GM18519 (cell line): ENCODE results near the gene ABCA3.

ENCODE experiments used
- ATAC-seq: cut with Tn5 transposase; IDR thresholded peaks from one replicate; pipeline ENCODE4 v1.9.1; 2021; ENCODE audit warnings: mild to moderate bottlenecking, moderate library complexity; ENCODE audit not compliant: unreplicated experiment, low FRiP score

The ABCA3 gene

DNA sequence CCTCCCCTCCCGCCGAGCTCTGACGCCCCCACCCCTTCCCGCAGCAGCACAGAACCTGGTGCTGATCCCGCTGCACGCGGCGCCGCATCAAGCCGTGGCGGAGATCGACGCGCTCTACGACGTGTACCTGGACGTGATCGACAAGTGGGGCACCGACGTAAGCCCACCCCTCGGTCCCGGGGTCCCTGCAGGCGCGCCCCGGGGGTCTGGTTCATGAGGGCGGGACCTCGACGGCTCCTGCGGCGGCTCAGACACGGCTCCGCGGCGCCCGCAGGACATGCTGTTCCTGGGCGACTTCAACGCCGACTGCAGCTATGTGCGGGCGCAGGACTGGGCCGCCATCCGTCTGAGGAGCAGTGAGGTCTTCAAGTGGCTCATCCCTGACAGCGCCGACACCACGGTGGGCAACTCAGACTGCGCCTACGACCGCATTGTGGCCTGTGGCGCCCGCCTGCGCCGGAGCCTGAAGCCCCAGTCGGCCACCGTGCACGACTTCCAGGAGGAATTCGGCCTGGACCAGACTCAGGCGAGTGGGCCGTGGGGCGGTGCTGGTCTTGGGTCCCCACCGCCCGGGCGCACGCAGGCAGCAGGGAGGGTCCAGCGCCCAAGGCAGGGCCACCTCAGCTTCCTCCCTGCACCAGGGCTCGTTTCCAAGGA, 102.9 kb downstream of the ABCA3 start:
- ATAC-seq = no peak

DNA sequence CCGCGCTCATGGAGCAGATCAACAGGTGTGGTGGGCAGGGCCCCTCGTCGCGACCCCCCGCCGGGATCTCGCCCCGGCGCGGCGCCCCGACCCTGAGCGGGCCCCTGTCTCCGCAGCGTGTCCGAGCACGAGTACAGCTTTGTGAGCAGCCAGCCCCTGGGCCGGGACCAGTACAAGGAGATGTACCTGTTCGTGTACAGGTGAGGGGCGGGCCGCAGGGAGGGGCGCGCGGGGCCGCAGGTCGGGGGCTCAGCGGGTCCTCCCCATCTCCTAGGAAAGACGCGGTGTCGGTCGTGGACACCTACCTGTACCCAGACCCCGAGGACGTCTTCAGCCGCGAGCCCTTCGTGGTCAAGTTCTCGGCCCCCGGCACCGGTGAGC, 103.4 kb downstream of the ABCA3 start:
- no peak for ATAC-seq

- ATAC-seq = no peak
Measured at GRCh38 chr16:2236337-2237101, 104.0 kb downstream of the ABCA3 start, which contains the start of gene DNASE1L2. Gene DNASE1L2 (plus strand): TSS chr16:2236444. CDS start chr16:2236817, 373 bp downstream.

GRCh38 chr16:2235695-2236336, 104.7 kb downstream of the ABCA3 start:
- ATAC-seq = no peak

- no peak for ATAC-seq
Measured at GRCh38 chr16:2235234-2235651, 105.3 kb downstream of the ABCA3 start.

DNA sequence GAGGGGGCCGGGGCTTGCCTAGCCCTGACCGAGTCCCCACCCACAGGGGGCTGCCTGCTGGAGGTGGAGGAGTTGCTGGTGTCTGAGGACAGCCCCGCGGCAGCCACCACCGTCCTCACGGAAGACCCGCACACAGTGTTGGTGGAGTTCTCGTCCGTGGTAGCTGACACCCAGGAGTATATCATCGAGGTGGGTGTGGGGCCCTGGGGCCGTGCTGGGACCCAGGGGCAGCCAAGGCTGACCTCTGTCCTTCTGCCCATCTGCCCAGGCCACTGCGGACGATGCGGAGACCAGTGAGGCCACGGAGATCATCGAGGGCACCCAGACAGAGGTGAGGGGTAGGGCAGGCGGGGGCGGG, 105.7 kb downstream of the ABCA3 start:
- no peak for ATAC-seq

DNA sequence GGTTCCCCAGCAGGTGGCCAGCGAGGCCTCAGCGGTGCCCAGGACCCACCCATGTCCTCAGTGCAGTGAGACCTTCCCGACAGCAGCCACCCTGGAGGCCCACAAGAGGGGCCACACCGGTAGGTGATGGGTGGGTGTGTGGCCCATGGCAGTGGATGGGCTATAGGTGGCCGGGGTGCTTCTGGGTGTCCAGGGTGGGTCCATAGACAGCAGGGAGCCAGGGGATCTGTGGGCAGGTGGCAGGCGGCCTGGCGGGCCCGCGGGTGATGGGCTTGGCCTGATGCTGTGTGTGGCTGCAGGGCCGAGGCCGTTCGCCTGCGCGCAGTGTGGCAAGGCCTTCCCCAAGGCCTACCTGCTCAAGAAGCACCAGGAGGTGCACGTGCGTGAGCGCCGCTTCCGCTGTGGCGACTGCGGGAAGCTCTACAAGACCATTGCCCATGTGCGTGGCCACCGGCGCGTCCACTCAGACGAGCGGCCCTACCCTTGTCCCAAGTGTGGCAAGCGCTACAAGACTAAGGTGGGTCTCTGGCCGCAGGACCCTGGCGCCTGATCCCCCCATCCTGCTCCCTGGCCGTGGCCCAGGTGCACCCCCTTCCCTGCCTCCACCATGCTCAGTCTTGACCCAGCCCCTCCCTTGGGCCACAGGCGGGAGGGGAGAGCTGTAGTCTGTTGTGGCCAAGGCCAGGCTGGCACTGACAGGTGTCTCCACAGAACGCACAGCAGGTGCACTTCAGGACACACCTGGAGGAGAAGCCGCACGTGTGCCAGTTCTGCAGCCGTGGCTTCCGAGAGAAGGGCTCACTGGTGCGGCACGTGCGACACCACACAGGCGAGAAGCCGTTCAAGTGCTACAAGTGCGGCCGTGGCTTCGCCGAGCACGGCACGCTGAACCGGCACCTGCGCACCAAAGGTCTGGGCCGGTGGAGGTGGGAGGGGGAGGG, 106.4 kb downstream of the ABCA3 start:
- ATAC-seq = no peak

GRCh38 chr16:2233046-2233775, 107.3 kb downstream of the ABCA3 start:
- no peak for ATAC-seq

DNA sequence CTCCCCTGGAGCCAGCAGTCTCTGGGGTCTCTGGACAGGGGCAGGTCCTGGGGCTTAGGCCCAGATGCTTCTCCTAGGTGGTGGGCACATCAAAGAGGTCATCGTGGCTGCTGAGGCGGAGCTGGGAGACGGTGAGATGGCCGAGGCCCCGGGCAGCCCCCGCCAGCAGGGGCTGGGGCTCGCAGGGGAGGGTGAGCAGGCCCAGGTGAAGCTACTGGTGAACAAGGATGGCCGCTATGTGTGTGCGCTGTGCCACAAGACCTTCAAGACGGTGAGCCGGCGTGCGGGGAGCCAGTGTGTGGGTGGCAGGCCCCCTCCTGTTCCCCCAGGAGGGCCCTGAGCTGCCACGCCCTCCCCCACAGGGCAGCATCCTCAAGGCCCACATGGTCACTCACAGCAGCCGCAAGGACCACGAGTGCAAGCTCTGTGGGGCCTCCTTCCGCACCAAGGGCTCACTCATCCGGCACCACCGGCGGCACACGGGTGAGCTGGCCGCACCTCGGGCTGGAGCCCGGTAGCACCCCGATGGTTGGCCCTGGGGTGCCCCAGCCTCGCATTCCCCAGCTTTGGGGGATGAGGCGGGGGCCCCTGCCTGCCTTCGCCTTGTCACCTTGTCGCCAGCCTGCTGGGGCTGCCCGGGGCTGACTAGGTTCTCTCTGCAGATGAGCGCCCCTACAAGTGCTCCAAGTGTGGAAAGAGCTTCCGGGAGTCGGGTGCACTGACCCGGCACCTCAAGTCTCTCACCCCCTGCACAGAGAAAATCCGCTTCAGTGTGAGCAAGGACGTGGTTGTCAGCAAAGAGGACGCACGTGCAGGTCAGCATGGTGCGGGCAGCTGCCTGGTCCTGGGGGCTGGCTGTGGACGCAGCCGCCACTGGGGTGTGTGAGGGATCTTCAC, 108.2 kb downstream of the ABCA3 start:
- no peak for ATAC-seq

GRCh38 chr16:2231016-2231931, 109.3 kb downstream of the ABCA3 start:
- no peak for ATAC-seq

DNA sequence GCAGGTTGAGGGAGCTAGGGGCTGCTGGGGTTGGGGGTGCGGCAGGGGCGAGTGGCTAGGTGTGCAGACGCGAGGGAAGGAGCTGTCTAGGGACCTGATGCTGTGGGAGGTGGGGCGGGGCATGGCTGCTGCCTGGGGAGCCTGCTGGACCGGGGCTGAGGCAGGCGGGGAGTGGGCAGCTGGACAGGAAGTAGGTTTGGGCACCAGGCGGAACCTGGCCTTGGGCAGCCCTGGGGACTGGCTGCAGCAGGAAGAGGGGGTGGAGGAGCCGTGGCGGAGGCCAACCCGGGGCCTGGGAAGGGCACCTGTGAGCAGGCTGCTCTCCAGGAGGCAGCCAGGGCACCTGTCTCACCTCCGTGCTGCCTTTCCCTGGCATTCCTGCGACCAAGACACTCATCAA, 110.2 kb downstream of the ABCA3 start:
- no peak for ATAC-seq

GRCh38 chr16:2229632-2230250, 110.8 kb downstream of the ABCA3 start:
- ATAC-seq = no peak

DNA sequence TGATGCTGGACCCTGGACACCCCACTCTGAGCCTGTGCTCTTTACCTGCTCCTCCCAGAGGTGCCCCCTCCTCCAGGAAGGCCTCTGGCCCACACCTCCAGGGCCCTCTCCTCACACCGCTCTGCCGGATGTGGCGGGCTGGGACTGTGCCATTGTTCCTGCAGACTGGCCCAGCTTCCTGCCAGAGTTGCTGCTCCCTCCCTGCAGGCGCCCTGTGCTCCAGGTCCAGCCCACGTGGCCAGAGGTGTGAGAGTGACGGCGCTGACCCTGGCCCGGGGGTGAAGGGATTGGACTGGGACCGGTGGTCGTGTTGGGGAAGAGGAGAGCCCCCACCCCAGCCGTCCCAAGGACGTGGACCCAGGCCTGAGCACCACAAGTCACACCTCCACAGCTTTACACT, 111.4 kb downstream of the ABCA3 start:
- no peak for ATAC-seq

DNA sequence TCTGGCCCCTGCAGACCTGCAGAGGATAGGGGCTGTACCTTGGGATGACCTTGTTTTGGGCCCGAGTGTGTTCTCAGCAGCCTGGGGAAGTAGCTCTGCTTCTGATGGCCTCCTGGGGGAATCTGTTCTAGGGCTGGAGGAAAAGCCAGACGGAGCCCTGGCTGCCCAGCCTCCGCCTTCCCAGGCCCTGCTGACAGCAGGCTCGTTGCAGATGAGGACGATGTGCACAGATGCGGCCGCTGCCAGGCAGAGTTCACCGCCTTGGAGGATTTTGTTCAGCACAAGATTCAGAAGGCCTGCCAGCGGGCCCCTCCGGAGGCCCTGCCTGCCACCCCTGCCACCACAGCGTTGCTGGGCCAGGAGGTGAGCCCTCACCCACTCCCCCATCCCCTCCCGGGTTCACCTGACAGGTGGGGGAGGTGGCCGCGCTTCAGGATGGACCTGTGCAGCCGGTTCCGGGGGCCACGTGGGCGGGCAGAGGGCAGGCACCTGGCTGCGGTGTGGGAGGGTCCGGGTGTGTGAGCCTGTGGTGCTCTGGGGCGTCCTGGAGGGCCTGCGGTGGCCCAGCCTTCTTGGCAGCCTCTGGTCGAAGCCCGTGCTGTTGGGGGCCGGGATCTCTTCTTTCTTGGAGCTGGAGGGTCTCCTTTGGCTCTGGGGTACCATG, 112.2 kb downstream of the ABCA3 start:
- no peak for ATAC-seq

GRCh38 chr16:2226918-2227317, 113.6 kb downstream of the ABCA3 start:
- no peak for ATAC-seq

DNA sequence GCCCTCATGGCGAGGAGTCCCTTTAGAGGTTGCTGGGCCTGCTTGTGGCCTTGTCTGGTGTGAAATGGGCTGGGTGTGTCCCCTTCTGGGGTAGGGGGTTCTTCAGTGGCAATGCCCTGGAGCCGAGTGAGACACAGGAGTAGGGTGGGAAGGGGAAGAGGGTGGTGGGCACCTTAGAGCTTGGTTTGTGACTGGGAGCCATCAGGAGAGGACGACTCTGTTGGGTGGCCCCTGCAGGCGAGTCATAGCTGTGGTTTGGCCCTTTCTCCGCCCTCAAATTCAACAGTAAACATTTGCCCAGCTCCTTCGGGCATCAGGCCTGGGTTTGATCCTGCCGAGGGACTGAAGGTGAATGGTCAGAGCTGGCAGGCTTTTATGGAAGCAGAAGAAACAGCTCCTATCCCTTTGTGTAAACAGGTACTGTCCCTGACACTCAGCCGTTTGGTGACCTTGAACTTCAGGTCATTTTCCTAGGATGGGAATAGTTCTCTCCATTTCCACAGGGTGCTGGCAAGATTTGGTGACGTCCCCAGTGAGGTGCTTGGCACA, 114.2 kb downstream of the ABCA3 start:
- no peak for ATAC-seq
